T-helper 2 cell treated with Interferon-gamma antibody and Interleukin-4, amounts not matched to agents 5 μg/mL and 100 μg/mL, for 36 hours (primary cell): Measurements from ENCODE around the gene WDFY2.
A peak's percentile ranks its signal among the peaks of the same experiment; 100 is the strongest.

ENCODE experiments used
- DNase-seq: peaks from one replicate; pipeline ENCODE4 v3.0.0; 2021; ENCODE audit warnings: low spot score
- H3K27ac Mint-ChIP-seq: one replicate; pipeline ENCODE4 v1.8.0; 2021; ENCODE audit warnings: mild to moderate bottlenecking, mixed read lengths
- H3K27me3 Mint-ChIP-seq: one replicate; pipeline ENCODE4 v1.8.0; 2021; ENCODE audit warnings: low read depth, mixed read lengths
- H3K36me3 Mint-ChIP-seq: one replicate; pipeline ENCODE4 v1.8.0; 2021; ENCODE audit warnings: low read depth, mixed read lengths
- H3K4me1 Mint-ChIP-seq: one replicate; pipeline ENCODE4 v1.8.0; 2021; ENCODE audit warnings: low read depth, mixed read lengths
- H3K4me3 Mint-ChIP-seq: one replicate; pipeline ENCODE4 v1.8.0; 2022; ENCODE audit warnings: mild to moderate bottlenecking, moderate library complexity, mixed read lengths
- H3K9me3 Mint-ChIP-seq: one replicate; pipeline ENCODE4 v1.8.0; 2021; ENCODE audit warnings: mixed read lengths

Gene WDFY2

DNA sequence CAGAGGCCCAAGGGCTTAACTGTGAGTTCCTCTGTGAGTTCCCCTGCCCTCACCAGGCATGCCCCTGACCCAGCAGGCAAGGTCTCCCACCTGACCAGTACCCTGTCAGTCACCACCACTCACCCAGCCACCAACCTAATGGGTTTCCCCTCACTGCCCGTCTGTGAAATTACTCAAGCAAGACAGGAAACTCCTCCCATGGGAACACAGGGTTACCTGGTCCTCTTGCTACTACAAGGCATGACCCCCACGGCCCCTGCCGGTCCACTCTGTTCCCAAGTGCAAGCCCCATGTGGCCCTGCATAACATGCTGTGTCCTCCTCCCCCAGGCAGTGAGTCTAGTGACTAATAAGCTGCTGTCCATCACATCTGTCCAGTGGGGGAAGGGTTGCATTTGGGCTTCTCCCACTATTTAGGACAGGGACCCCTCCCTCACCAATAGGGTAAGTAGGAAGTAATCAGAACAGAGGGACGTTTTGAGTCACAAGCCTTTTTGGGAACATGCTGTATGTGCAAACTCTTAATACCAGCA, 227.7 kb downstream of the WDFY2 start:
- DNase-seq: no peak
- H3K27ac Mint-ChIP-seq: no peak overlapping the region
- H3K9me3 Mint-ChIP-seq: no peaks in the 10 kb centered on the region
- peaks cover 5% of the 10 kb centered on the region for H3K27me3 Mint-ChIP-seq
- H3K4me1 Mint-ChIP-seq: peaks cover 8% of the 10 kb centered on the region
- no peaks in the 10 kb centered on the region for H3K36me3 Mint-ChIP-seq
- H3K4me3 Mint-ChIP-seq: no peak overlapping the region

GRCh38 chr13:51814071-51814470, 229.8 kb downstream of the WDFY2 start:
- no peak overlapping the region for H3K27ac Mint-ChIP-seq
- H3K4me3 Mint-ChIP-seq: no peak overlapping the region
- H3K9me3 Mint-ChIP-seq: no peaks in the 10 kb centered on the region
- H3K27me3 Mint-ChIP-seq: peaks cover 17% of the 10 kb centered on the region
- no peaks in the 10 kb centered on the region for H3K36me3 Mint-ChIP-seq
- DNase-seq: no peak
- H3K4me1 Mint-ChIP-seq: peaks cover 8% of the 10 kb centered on the region

- peak overlapping the region; percentile 55 for H3K4me3 Mint-ChIP-seq
- DNase-seq: peak; percentile 54
- peaks cover 16% of the 10 kb centered on the region for H3K4me1 Mint-ChIP-seq
- H3K9me3 Mint-ChIP-seq: no peaks in the 10 kb centered on the region
- no peak overlapping the region for H3K27ac Mint-ChIP-seq
- no peaks in the 10 kb centered on the region for H3K36me3 Mint-ChIP-seq
- H3K27me3 Mint-ChIP-seq: peaks cover 24% of the 10 kb centered on the region
Observed at GRCh38 chr13:51814825-51815650, 230.8 kb downstream of the WDFY2 start.

DNA sequence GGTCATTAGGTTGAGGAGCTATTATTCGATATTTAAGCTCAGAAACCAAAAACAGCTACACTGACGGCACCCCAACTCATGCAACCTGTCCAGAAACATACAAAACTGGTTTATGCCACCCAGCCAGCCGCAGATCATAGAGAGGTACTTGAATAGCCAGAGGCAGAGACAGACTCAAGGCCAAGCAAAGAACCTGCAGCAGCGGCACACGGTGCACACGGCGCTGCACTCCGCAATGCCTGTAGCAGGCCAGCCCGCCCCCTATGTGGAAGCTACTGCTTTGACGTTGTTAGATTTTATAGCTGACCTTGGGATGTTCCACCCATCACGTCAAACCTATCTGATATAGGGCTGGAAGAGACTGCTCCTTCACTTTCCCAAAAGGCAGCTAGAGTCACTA, 231.6 kb downstream of the WDFY2 start:
- Mint-ChIP-seq H3K4me3 (no peak overlapping the region), H3K36me3 (no peaks in the 10 kb centered on the region), H3K27me3 (peaks cover 30% of the 10 kb centered on the region), H3K27ac (no peak overlapping the region), H3K9me3 (no peaks in the 10 kb centered on the region), H3K4me1 (peaks cover 19% of the 10 kb centered on the region)
- DNase-seq: no peak

DNA sequence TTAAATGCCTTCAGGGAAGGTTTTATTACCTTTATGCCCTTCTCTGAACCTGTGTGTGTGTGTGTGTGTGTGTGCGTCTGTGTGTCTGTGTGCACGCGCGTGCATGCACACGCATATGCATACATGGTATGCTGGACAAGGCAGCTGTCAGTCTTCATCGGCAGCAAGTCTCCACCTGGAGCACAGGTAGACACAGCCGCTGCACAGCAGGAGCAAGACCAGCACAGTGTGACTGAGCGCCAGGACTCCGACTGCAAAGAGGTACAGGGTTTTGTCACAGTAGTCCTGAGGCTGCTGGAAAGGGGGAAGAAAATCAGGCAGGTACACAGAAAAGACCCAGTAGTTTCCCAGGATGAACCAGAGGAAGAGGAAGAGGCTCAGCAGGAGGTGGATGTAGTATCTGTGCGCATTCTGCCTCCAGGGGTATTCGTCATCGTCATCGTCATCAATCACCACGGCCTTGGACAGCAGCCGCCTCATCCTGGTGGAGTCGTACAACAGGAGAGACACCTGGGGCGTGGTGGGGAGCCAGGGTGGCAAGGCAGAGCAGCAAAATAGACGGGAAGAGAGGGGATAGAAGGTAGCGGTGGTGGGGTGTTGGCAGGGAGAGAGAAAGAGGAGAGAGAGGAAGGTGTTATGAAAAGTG, 232.5 kb downstream of the WDFY2 start:
- no peak overlapping the region for H3K4me3 Mint-ChIP-seq
- H3K27me3 Mint-ChIP-seq: peaks cover 36% of the 10 kb centered on the region
- no peak for DNase-seq
- no peaks in the 10 kb centered on the region for H3K9me3 Mint-ChIP-seq
- H3K27ac Mint-ChIP-seq: no peak overlapping the region
- H3K4me1 Mint-ChIP-seq: peaks cover 26% of the 10 kb centered on the region
- H3K36me3 Mint-ChIP-seq: no peaks in the 10 kb centered on the region
